ENCODE data around the gene CXCR6. TPM values are rescaled to one million over a fixed set of nuclear protein-coding genes. Genes with fewer than 3 reads are reported as not detected.

The CXCR6 gene
- total RNA-seq, 1 experiment from 2014 or later = not detected

GRCh38 chr3:45904931-45905330, 38.3 kb upstream of the CXCR6 start:
- Histone ChIP-seq H2BK5ac (ENCODE audit: insufficient read length, low read length) (no peak overlapping the region), H3T11ph (ENCODE audit: low read length) (no peak overlapping the region), H3K9me3 (ENCODE audit: control insufficient read depth, low read depth, low read length) (no peaks in the 10 kb centered on the region), H3K56ac (ENCODE audit: insufficient read length, low read depth, low read length) (no peak overlapping the region), H3K4me1 (ENCODE audit: insufficient read depth, low read length) (no peaks in the 10 kb centered on the region), H2BK15ac (ENCODE audit: low read depth, low read length) (no peak overlapping the region), H3K4ac (ENCODE audit: low read depth, low read length) (no peak overlapping the region), H3K79me1 (ENCODE audit: insufficient read depth, low read depth, low read length, poor library complexity, severe bottlenecking) (no peaks in the 10 kb centered on the region), H3K27me3 (ENCODE audit: insufficient read depth, low read length) (no peaks in the 10 kb centered on the region), H2BK12ac (ENCODE audit: insufficient read length, low read depth, low read length) (no peak overlapping the region), H3K27ac (ENCODE audit: insufficient read length, low read depth, low read length) (no peak overlapping the region), H3K18ac (ENCODE audit: insufficient read length, low read depth, low read length) (no peak overlapping the region), H2AK5ac (ENCODE audit: insufficient read length, low read length) (no peak overlapping the region), H3K4me2 (ENCODE audit: insufficient read depth, insufficient read length, low read length) (no peak overlapping the region), H4K5ac (ENCODE audit: insufficient read length, low read depth, low read length) (no peak overlapping the region), H3K23ac (ENCODE audit: insufficient read length, low read depth, low read length) (no peak overlapping the region), H4K8ac (replicated peaks; ENCODE audit: insufficient read length, low read depth, low read length) (no peak overlapping the region), H3K79me2 (ENCODE audit: insufficient read depth, low read length) (no peaks in the 10 kb centered on the region), H2AFZ (ENCODE audit: low read length) (no peak overlapping the region), H3K9ac (ENCODE audit: extremely low read depth, insufficient read length, low read length) (no peak overlapping the region), H3K14ac (ENCODE audit: insufficient read depth, low read length) (no peak overlapping the region), H2BK20ac (ENCODE audit: low read depth, low read length, poor library complexity, severe bottlenecking) (no peak overlapping the region), H4K91ac (ENCODE audit: insufficient read length, low read depth, low read length) (no peak overlapping the region), H3K23me2 (ENCODE audit: insufficient read length, low read depth, low read length, poor library complexity, severe bottlenecking) (no peaks in the 10 kb centered on the region), H2BK120ac (ENCODE audit: low read depth, low read length, poor library complexity, severe bottlenecking) (no peak overlapping the region), H4K20me1 (ENCODE audit: control insufficient read depth, insufficient read depth, insufficient read length) (no peaks in the 10 kb centered on the region)
- no peak for TF ChIP-seq CTCF (conservative IDR thresholded peaks at IDR 0.05)
- H3K9me3 Mint-ChIP-seq = no peaks in the 10 kb centered on the region
- peaks cover 12% of the 10 kb centered on the region for H3K27me3 Mint-ChIP-seq (ENCODE audit: low read depth)
- H3K4me1 Mint-ChIP-seq = no peaks in the 10 kb centered on the region
- no CpG with 5 or more reads among the region's 3 CpGs for WGBS (ENCODE audit: extremely low coverage, insufficient read length, low lambda C conversion rate)
- no peak overlapping the region for H3K4me3 Mint-ChIP-seq
- no peak for DNase-seq
- no peak overlapping the region for H3K27ac Mint-ChIP-seq
- no peaks in the 10 kb centered on the region; a peak in 1 of 7 replicates for H3K36me3 Mint-ChIP-seq (ENCODE audit: insufficient read depth in 1 of 3, low read depth in 3 of 3)

All from H9 (cell line).